GM12874 (cell line): ENCODE data around the gene XRCC1.

Experiments
- CTCF ChIP-seq: IDR thresholded peaks from 2 replicates; pipeline ENCODE4 v1.5.1; 2011; ENCODE audit warnings: low read depth, mild to moderate bottlenecking, control low read depth, low read length, moderate library complexity; ENCODE audit not compliant: insufficient read depth

XRCC1 gene

GRCh38 chr19:43597876-43598275 is 22.5 kb upstream of the XRCC1 start:
- TF ChIP-seq CTCF = no peak

- no peak for TF ChIP-seq CTCF
Observed at GRCh38 chr19:43596842-43597461, 21.6 kb upstream of the XRCC1 start.

GRCh38 chr19:43595999-43596841 is 20.9 kb upstream of the XRCC1 start, which contains the start of the genes IRGQ and ZNF576:
Gene IRGQ, minus strand, starts transcription at chr19:43596134. Its CDS starts 796 bp downstream, at chr19:43595338.
Gene ZNF576, plus strand, starts transcription at chr19:43596595. Its CDS starts 514 bp downstream, at chr19:43597109.
- TF ChIP-seq CTCF = no peak

- no peak for TF ChIP-seq CTCF
Observed at GRCh38 chr19:43595605-43595998, 20.3 kb upstream of the XRCC1 start.

GRCh38 chr19:43594710-43595604 is 19.6 kb upstream of the XRCC1 start:
- TF ChIP-seq CTCF = peak; percentile 99

GRCh38 chr19:43594081-43594697 is 18.9 kb upstream of the XRCC1 start:
- TF ChIP-seq CTCF = no peak

- TF ChIP-seq CTCF = no peak
Observed at GRCh38 chr19:43592800-43593350, 17.5 kb upstream of the XRCC1 start.
